NCI-H1436 treated with DMSO at 0.1 percent for 48 hours (cell line): ENCODE results near the gene PALS2.

Experiments used
- DNase-seq: peaks from one replicate; lab custom pipeline; 2025; lab: John Stamatoyannopoulos, UW

PALS2 gene, protein sequence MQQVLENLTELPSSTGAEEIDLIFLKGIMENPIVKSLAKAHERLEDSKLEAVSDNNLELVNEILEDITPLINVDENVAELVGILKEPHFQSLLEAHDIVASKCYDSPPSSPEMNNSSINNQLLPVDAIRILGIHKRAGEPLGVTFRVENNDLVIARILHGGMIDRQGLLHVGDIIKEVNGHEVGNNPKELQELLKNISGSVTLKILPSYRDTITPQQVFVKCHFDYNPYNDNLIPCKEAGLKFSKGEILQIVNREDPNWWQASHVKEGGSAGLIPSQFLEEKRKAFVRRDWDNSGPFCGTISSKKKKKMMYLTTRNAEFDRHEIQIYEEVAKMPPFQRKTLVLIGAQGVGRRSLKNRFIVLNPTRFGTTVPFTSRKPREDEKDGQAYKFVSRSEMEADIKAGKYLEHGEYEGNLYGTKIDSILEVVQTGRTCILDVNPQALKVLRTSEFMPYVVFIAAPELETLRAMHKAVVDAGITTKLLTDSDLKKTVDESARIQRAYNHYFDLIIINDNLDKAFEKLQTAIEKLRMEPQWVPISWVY

DNA sequence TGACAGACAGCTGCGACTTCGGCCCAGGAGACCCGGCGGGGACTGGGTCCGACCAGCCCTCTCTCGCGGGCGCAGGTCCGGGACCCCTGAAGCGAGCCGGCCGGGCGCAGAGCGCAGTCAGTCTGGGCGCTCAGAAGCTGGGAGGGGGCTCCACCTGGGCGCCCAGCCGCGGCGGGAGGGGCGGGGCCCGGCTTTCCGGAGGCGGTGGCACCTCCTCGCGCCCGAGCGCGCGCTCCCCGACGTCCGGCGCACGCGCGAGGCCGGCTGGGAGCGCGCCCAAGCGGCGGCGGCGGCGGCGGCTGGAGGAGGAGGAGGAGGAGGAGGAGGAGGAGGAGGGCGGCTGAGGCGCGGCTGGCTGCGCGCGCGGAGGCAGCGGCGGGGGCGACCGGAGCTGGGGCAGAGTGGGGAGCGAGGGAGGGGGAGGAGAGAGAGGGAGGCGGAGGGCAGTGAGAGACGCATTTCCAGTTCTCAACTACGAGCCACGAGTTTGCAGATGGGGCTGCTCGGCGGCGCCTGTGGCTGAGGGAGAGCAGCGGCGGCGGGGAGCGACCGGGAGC, at the start of gene PALS2:
Gene PALS2, plus strand, starts transcription at position 456 of the 557 bp plus-strand sequence. CDS start 50,216 bp downstream, outside the sequence.
- no peak for DNase-seq

DNA sequence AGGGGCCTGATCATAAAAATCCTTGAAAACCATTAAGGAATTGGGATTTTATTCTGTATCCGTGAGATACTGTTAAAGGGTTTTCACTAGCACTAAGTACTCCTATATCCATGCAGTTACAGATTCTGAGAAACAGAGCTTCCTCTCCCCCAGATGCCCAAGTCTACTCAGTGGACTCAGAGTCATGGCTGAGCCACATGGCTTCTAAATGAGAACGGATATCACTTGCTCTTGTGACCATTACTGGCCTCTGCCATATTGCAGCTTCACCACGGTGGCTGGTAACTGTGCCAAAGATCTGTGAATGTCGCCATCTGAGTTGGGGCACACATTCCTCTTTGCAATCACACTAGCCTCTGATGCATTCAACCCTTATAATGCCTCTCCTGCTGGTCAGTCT, 42.0 kb upstream of the PALS2 start:
- no peak for DNase-seq

DNA sequence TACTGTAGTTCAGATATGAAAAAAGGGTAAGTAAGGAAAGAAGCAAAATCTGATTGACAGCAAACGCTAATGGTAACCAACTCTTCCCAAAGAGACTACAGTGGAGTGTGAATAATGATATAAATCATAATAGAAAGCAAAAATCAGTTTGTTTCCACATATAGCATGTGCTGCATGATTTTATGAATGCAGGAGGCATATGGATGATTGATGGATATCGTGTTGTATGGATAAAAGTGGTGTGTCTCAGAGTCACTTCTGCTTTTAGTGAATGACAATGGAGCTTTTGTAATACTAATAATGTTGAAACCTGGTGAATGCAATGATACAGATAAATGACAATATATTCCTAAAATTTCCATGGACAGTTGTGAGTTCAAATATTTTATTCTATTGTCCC, 36.6 kb upstream of the PALS2 start:
- no peak for DNase-seq

DNA sequence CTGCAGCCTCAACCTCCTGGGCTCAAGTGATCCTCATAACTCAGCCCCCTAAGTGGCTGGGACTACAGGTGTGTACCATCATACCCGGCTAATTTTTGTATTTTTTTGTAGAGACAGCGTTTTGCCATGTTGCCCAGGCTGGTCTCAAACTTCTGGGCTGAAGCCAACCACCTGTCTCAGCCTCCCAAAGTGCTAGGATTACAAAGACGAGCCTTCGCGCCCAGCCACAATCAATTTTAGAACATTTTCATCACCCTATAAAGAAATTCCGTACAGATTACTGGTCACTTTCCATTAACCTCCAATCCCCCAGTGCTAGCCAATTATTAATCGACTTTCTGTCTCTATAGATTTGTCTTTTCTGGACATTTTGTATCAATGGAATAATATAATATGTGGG, 32.3 kb upstream of the PALS2 start:
- DNase-seq, result no peak

DNA sequence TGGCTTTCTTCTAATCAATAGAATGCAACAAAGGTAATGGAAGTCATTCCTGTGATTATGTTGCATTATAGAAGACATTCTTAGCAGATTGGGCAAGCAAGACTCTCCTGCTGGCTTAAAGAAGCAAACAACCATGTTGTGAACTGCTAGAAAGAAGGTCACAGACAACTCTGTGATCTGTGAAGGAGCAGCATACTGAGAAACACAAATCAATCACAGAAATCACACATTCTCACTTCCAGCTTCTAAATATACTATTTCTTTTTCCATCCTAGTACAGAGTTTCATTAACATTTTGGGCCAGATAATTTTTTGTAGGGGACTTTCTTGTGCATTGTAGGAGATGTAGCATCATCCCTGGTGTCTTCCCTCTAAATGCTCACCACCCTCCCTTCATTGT, 28.0 kb upstream of the PALS2 start:
- no peak for DNase-seq

DNA sequence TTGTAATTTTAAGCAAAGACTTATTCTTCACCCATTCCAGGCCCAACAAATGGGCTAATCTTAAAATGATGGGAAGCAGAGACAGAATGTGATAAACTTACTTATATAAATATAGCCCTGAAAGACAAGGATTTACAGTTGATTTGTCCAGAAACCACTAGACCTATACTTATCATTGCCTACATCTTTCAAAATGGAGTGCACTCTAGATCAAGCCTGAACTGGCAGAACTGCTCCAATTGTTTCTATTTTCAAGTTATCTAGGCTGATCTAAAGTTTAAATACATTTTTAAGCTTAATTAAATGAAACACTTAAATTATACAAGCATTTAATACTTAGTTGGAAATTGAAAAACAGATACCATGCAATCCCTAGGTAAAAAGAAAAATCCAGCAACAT, 24.9 kb upstream of the PALS2 start:
- no peak for DNase-seq

DNA sequence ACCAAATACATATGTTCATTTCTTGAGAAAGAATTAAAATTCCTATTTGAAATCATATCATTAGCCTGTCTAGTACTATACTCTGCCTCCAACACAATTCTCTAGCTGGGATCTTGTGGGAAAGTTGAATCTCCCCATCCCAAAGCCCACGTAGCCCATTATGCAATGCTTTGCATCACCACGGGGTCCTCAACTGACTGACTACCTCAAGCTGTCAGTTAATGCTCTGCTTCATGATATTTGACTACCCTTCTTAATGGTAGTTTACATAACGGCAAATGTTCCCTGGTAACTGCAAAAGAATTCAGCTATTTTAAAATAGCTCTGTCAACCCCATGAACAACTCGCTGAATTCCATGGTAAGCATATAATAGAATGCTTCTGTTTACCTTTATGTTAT, 23.3 kb upstream of the PALS2 start:
- DNase-seq, result no peak

DNA sequence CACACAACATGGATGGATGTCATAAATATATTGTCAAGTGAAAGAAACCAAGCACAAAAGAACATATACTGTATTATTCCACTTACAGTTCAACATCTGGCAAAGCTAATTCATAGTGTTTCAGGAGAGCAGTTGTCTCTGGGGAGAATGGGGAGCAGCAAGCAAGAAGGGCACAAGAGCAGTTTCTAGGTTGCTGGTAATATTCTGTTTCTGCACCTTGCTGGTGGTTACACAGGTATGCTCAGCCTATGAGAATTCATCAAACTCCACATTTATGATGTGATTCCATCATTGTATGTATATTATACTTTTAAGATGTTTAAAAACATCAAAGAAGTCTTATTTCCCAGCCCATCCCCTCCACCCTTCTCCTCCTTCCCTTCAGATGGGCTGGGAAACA, 18.1 kb upstream of the PALS2 start:
- no peak for DNase-seq

DNA sequence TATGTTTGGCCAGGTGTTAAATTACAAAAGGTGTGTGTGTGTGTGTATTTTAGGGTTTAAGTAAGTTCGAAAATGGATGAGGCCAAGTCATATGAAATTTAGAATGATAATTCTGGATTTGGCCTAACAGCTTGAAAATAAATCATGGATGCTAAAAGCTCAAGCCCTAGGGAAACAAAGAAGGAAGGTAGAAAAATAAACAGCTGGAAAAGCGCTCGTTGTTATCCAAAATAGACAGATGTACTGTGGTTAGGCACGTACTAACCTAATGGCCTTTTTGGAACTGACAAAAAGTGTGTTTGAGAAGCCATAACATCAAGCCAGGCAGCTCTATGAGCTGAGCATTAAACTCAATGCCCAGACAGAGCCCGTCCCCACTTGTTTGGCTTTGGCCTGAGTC, 17.5 kb upstream of the PALS2 start:
- no peak for DNase-seq

DNA sequence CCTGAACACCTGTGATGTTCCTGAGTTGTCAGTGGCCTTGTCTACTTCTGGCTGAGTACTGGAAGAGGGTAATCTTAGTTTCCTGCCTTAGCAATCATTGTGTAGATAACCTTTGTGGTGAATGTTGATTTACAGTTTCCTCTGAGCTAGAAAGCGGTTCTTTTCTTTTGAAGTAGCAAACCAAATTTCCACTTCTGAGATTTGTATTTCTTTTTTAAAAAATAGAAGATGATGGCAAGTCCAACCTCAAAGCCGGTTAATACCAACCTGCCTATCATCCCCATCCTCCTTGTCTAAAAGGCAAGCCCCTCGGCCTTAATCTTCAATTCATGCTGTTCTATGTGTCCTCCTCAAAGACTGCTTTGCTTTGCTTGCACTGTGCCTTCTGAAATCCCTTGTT, 12.5 kb upstream of the PALS2 start:
- no peak for DNase-seq

DNA sequence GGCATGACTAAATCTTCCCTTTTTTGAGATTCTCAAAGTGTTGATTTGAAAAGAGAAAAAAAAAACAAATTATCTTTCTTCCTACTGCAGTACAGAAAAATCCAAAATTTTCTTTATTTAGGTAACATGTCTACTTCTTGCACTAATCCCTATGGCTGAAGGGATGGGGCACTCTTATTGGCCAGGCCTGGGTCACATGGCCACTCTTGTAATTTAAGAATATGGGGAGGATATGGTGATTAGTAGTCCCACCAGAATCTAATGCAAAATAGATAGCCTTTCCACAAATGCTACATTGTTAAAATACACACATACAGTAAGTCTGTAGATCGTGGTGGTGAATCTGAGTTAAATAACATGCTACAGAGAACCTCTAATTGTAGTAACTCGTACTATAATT, 7.0 kb upstream of the PALS2 start:
- DNase-seq, result no peak

DNA sequence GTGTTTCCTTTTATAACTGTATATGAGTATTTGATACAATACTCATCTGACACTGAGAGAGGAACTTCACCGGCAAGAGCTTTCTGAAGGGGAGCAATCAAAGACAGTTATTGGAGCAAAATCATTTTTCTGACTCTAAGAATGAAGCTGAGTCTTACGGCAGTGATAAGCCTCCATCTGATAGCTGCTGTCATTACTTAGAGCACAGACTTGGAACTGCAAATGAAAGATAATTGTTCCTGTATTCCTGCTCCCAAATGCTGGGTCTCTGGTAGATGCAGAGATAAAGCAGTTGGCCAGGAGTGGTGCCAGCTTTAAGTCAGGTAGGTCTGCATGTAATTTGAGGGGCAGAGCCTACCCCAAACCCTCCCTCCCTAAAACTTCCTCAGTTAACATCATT, 2.3 kb upstream of the PALS2 start:
- DNase-seq, result no peak

DNA sequence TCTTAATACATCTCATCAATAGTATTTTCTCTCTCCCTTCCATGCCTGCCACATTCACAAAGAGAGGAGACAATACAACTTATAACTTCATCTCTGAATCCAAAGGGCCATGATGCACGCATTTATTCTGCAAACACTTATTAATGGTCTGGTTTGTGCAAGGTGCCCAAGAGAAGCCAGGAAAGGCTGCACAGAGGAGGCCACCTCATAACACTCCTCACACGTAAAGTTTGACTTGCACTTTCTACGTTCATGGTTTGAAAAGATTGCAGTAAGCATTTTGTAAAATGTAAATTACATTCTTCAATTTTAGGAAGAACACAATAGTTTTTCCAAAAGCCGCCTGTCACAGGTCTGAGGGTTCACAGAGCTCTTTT, 1.2 kb upstream of the PALS2 start:
- no peak for DNase-seq

DNA sequence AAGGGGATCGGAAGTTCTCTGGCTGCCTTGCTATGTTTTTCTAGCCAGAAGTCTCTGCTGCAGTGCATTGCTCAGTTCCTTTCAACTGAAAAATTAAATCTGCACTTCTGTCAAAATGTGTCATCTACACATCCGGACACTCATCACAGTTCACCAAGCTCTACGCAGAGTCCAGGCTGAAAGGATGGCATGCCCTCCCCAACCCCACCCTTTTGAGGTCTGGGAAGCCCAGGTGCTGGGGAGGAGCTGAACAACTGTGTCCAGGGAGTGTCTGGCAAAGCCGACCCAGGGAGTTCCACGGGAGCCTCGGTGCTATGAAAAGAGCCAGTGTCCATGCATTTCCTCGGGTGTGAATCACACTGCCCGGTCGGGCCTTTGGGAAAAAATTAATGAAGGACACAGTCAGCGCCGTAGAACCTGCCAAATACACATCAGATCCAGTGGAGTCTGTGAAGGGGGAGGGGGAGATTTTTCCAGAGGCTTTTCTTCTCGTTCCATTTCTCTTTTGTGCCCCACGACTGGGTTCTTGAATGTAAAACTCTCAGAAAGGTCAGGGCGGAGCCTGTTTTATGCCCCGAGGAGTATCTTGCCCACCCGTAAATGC, 757 bp upstream of the PALS2 start:
- no peak for DNase-seq

DNA sequence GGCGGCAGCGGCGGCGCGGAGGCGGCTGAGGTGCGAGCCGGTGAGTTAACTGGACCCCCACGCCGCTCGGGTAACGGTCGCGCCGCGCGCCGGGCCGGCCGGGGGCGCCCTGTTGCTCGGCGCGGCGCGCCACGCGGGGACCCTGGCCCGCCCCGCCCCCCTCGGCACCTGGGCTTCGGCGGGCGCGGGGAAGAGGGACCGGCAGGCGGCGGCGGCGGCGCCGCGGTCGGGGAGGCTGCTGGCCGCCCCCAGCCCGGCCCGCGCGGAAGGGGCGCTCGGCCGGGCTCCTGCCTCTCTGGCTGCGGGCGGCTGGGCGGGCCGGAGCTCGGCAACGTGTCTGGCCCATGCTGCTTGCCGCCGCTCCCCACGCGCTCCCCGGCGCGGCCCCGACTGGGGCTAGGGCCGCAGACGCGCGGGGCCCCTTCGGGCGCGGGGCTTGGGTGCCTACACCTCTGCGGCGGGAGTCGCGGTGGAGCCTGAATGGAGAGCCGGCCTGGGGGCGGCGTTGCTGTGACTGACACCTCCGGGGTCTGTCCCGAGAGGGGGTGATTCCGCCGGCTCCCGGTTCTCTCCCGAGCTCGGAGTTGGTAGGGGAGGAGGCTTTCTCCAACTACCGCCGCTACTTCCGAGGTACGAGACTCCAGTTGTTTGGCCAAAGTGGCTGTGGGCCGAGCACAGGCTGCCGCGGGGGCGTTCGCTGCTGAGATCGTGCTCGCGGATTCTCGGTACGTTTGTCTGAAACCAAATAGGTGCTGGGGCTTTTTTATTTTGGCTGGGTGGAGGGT, 494 bp downstream of the PALS2 start:
- no peak for DNase-seq

DNA sequence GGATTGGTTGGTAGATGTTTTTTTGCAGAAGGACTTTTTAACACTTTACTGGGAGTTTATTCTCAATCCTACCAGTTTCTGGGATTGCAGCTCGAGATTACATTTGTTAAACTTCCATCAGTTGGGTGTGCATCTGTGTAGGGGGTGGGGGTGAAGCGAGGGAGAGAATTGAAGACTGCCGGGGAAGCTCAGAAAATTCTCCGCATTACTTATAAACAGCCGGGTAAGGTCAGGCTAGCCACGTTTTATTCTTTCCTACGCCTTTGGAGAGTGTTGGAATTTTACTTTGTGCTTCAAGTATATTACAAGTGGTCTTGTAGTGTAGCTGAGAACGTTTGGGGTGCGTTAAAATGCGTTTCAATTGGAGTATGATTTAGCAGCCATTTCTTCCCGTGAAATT, 1.1 kb downstream of the PALS2 start:
- no peak for DNase-seq

DNA sequence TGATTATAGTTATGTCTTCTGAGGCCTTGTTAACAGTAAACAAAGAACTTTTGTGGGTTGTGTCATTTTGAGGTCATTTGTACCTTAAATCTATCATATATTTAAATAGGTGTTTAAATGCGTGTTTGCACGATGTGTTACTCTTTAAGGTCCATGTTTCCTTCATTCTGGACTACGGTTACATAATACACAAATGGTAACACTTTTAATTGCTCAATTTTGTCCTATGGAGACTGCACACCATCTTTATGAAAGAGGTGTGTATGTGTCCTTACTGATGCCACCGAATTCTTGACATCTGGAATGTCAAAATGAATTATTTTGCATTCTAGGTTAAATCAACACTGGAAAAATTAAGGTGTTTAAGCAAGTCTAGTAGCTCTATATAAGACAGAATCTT, 1.7 kb downstream of the PALS2 start:
- no peak for DNase-seq

DNA sequence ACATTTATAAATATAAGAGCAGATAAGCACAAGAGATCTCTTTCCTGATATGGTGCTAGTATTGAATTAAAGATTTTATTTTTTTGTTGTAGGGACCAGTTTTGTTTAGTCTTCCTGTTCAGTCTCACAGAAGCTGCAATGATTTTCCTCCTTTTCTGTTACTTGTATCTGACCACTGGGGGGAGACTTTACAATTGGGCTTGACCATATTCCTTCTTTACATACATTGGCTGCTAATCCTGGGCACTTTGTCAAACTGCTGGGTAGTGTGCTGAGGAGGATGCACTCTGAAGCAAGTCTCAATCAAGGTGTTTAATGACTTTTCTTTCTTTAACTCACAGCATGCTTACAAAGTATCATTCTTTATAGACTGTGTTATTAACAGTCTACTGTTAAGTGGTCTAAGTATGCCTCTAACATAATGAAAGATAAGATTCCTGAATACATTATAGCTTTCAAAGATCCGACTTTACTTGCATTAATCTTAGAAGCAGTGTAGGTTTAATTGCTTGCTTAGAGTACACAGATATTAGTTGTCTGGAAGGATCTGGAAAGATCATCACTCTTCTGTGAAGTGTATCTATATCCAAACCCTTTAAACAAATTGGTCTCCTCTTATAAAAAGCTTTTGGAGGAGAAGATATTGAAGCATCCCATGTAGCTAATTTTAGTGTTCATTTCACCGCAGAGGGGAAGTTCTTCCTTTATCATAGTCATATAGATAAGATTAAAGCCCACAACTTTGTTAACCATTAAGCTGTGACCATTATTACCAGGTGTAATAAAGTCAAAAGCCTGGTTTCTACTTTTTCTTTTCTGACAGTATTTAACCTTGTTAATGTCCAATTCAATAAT, 3.1 kb downstream of the PALS2 start:
- DNase-seq, result peak; percentile 48

DNA sequence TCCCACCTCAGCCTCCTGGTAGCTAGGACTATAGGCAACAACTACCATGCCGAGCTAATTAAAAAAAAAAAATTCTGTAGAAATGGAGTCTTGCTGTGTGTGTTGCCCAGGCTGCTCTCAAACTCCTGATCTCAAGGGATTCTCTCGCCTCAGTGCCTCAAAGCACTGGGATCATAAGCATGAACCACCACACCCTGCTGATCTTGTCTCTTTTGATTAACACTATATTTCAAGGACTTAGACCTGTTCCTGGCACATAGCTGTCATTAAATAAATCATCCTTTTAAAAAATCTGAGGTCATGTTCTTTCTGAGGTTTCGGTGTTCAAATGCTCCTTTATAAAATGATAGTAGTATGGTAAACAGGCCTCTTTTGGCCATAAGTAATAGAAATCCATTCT, 4.8 kb downstream of the PALS2 start:
- no peak for DNase-seq

DNA sequence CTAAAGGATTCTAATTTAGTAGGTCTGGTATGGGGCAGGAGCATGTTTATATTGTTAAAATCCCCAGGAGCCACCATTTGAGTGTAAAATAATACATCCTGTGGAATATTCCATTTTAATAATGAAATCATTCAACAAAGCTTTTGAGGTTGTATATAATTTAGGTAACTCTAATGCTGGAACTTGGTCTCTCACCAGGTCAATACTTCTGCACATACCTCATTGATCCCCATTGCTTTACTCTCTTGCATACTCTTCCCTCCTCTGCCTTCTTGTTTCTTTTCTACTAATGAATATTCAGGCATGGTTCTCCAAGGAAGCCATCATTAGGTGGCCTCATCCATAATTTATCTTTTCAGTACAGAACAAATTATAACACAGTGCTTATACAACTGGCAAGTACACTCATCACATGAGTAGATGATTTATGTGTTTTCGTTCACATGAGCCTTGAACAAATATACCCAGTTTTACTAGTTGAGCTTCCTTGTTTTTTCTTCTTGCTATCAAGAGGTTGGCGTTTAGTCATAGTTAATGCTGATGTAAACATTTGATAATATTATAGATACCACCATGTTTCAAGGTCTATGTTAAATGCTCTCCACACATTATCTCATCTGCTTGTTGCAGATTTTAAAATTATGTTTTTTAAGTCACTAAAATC, 7.2 kb downstream of the PALS2 start:
- no peak for DNase-seq

DNA sequence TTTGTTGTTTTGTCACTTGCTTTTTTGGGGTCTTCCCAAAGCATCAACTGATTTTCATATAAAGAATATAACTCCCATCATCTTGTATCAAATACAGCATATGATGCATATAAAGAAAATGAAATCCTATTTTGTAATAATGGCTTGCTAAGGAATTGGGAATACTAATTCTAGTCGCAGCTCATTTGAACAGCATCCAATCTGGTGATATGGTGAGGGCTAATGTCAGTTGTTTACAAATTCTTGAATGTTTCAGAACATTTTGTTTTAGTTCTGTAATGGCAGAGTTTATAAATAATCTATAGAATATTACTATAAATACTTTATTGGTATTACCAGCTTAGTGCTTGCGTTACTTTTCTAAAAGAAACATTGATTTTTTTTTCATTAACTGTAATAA, 8.9 kb downstream of the PALS2 start:
- DNase-seq, result no peak
